NB4 (cell line): ENCODE results near the gene ZSCAN12.

Source experiments
- MYC ChIP-seq: IDR thresholded peaks from 2 replicates; pipeline ENCODE4 v1.6.1; 2011; ENCODE audit warnings: low read depth, low read length
- POLR2A ChIP-seq: IDR thresholded peaks from 2 replicates; pipeline ENCODE4 v1.6.1; 2011; ENCODE audit warnings: mild to moderate bottlenecking; ENCODE audit not compliant: insufficient read length; ENCODE audit errors: extremely low read depth
- TF ChIP-seq, protein P1 (sequence below): IDR thresholded peaks from one replicate; pipeline ENCODE4 v1.5.1; 2012; ENCODE audit warnings: low read depth, low read length

DNA sequence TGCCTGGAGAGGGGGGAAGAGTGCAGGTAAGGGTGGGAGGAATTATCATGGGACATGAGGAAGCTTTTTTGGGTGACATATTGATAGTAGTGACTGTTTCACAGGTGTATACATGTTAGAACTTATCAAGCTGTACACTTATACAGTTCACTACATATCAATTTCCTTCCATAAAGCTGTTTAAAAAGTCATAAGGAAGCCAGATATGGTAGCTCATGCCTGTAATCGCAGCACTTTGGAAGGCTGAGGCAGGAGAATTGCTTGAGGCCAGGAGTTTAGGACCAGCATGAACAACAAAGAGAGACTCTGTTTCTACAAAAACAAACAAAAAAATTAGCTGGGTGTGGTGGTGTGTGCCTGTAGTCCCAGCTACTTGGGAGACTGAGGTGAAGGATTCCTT, 21.7 kb downstream of the ZSCAN12 start:
- TF ChIP-seq, protein P1, sequence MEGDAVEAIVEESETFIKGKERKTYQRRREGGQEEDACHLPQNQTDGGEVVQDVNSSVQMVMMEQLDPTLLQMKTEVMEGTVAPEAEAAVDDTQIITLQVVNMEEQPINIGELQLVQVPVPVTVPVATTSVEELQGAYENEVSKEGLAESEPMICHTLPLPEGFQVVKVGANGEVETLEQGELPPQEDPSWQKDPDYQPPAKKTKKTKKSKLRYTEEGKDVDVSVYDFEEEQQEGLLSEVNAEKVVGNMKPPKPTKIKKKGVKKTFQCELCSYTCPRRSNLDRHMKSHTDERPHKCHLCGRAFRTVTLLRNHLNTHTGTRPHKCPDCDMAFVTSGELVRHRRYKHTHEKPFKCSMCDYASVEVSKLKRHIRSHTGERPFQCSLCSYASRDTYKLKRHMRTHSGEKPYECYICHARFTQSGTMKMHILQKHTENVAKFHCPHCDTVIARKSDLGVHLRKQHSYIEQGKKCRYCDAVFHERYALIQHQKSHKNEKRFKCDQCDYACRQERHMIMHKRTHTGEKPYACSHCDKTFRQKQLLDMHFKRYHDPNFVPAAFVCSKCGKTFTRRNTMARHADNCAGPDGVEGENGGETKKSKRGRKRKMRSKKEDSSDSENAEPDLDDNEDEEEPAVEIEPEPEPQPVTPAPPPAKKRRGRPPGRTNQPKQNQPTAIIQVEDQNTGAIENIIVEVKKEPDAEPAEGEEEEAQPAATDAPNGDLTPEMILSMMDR, result no peak
- TF ChIP-seq POLR2A (no peak), MYC (no peak)
